ENCODE measurements around the gene CARMIL1. TPM values are rescaled to one million over a fixed set of nuclear protein-coding genes. Genes with fewer than 3 reads are reported as not detected.

Gene CARMIL1
- total and polyA plus RNA-seq, 2 of the 8 experiments (the other 6 are each of a cell fraction or from before 2014, with no cell fraction given), result 20.3 to 40.4 TPM

DNA sequence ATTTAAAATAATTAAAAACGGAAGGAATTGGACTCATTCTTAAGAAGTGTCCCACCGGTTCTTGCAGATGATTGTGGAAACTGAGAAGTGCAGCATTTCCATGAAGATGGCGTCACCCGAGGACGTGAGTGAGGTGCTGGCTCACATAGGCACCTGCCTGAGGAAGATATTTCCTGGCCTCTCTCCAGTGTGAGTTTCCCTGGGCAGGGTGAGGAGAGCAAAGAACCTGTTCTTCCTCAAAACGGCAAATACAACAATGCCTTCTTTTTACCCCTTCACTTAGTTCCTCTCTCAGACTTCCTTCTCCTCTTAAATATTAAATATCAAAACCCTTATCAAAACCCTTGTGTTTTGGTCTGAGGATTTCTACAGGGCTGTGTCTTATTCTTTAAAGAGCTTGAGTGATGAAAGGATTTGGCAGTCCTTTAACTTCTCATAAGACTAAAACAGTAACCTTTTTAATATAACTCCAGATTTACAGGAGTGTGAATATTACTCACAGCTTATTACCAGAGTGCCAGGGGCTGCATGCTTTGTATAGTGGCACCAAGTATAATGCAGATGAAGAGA is 156.3 kb downstream of the CARMIL1 start:
- H3K56ac ChIP-seq (replicated peaks; ENCODE audit: insufficient read length, low read depth, low read length), result no peak overlapping the region
- H4K20me1 ChIP-seq (replicated peaks in 1 of 2; ENCODE audit: control insufficient read depth in 1 of 2, insufficient read depth in 2 of 2, low read length in 2 of 2), result no peaks in the 10 kb centered on the region
- no peaks in the 10 kb centered on the region for H3K27me3 ChIP-seq (replicated peaks in 1 of 4; ENCODE audit: control insufficient read depth in 3 of 4, extremely low read depth in 1 of 4, insufficient read depth in 3 of 4, low read length in 3 of 4)
- H3K9ac ChIP-seq (replicated peaks in 1 of 4; ENCODE audit: extremely low read depth in 1 of 4, low read depth in 3 of 4, low read length in 3 of 4), result no peak overlapping the region
- H2BK20ac ChIP-seq (ENCODE audit: low read length), result no peak overlapping the region
- H3K4me1 ChIP-seq (replicated peaks in 1 of 4; ENCODE audit: control insufficient read depth in 3 of 4, insufficient read depth in 4 of 4, low read length in 3 of 4), result no peaks in the 10 kb centered on the region; a peak in 1 of 7 replicates
- FAIRE-seq (no peak), DNase-seq (ENCODE audit: low read depth in 1 of 2, low spot score in 2 of 2) (no peak)
- H3K4ac ChIP-seq (replicated peaks; ENCODE audit: insufficient read length, low read depth, low read length), result no peak overlapping the region
- no peaks in the 10 kb centered on the region; the same call in 1 of the 2 replicates for H3K79me1 ChIP-seq (ENCODE audit: low read depth, low read length)
- H3K27ac ChIP-seq (ENCODE audit: low read depth, low read length), result no peak overlapping the region
- H2BK15ac ChIP-seq (ENCODE audit: low read length), result no peak overlapping the region
- H4K91ac ChIP-seq (replicated peaks; ENCODE audit: insufficient read length, low read length), result no peak overlapping the region
- H3K23ac ChIP-seq (ENCODE audit: insufficient read length), result no peak overlapping the region
- no peak overlapping the region for H2AFZ ChIP-seq (ENCODE audit: low read length)
- no peaks in the 10 kb centered on the region; a peak in 1 of 8 replicates for H3K36me3 ChIP-seq (ENCODE audit: control insufficient read depth in 2 of 4, insufficient read depth in 4 of 4, low read length in 3 of 4)
- H3K9me3 ChIP-seq (ENCODE audit: insufficient read depth in 2 of 2, low read depth in 1 of 2, low read length in 1 of 2), result no peaks in the 10 kb centered on the region
- H3K4me3 ChIP-seq (ENCODE audit: extremely low read depth in 1 of 4, insufficient read depth in 2 of 4, low read depth in 3 of 4, low read length in 4 of 4), result no peak overlapping the region
- H2BK12ac ChIP-seq (ENCODE audit: low read depth, low read length), result no peak overlapping the region
- POLR2A ChIA-PET (ENCODE audit: partially characterized antibody), result interaction anchor here (0.6 kb wide), 1 partner anchor 21 kb away, joined by 3 read pairs; no protein-coding TSS in a partner anchor
- H2AK5ac ChIP-seq (ENCODE audit: low read depth, low read length), result no peak overlapping the region
- no peak overlapping the region for H4K5ac ChIP-seq (ENCODE audit: insufficient read length, low read depth, low read length)
- peaks cover 0 to 2% of the 10 kb centered on the region in 2 experiments; a peak in 2 of 4 replicates for H3K79me2 ChIP-seq (ENCODE audit: control insufficient read depth in 1 of 2, insufficient read depth in 2 of 2, low read length in 2 of 2)
- no peak overlapping the region for H2BK120ac ChIP-seq (replicated peaks; ENCODE audit: low read depth, low read length)
- no peaks in the 10 kb centered on the region for H3K23me2 ChIP-seq (ENCODE audit: low read depth, low read length)
- no peak overlapping the region for H4K8ac ChIP-seq (ENCODE audit: extremely low read depth, insufficient read depth, low read length)
- H3K4me2 ChIP-seq (ENCODE audit: insufficient read depth in 1 of 2, low read depth in 2 of 2, low read length in 2 of 2), result no peak overlapping the region
- H3K18ac ChIP-seq (ENCODE audit: extremely low read depth, low read length), result no peak overlapping the region
- no peak overlapping the region for H3K14ac ChIP-seq (ENCODE audit: insufficient read length)
- 93% methylated on average over 6 of the region's 6 CpGs; no CpG with 5 or more reads in 1 of the 2 experiments for WGBS, 2 experiments (ENCODE audit: extremely low coverage in 1 of 2, insufficient coverage in 1 of 2, insufficient read length in 1 of 2, insufficient replicate concordance in 2 of 2, low coverage in 1 of 2, low lambda C conversion rate in 2 of 2, missing lambda C conversion rate in 1 of 2)
- no peak overlapping the region for H2BK5ac ChIP-seq (ENCODE audit: low read depth, low read length)
- CTCF ChIA-PET (ENCODE audit: partially characterized antibody), result interaction anchor here (1.0 to 1.4 kb wide), 2 partner anchors 11 to 157 kb away, joined by 3 to 4 read pairs; partner anchors contain the start of gene CARMIL1
- no peak for TF ChIP-seq GABPA (IDR thresholded peaks at IDR 0.05; ENCODE audit: borderline replicate concordance, insufficient read depth, low read length)
- TF ChIP-seq GTF2F1 (IDR thresholded peaks at IDR 0.05; ENCODE audit: borderline replicate concordance, low read depth, low read length), result no peak
- TF ChIP-seq POU5F1 (IDR thresholded peaks at IDR 0.05; ENCODE audit: low read depth, low read length), result no peak
- TF ChIP-seq KDM5A (IDR thresholded peaks at IDR 0.05; ENCODE audit: low read length), result no peak
- no peak for TF ChIP-seq CTCF (IDR thresholded peaks at IDR 0.05; ENCODE audit: control extremely low read depth in 1 of 3, insufficient read depth in 1 of 3, low read depth in 1 of 3, low read length in 3 of 3)
- no peak for TF ChIP-seq JUN (IDR thresholded peaks at IDR 0.05; ENCODE audit: low read depth, low read length)
- TF ChIP-seq SIRT6 (IDR thresholded peaks at IDR 0.05; ENCODE audit: low read length), result no peak
- TF ChIP-seq TBP (IDR thresholded peaks at IDR 0.05; ENCODE audit: low read depth, low read length), result no peak
- no peak for TF ChIP-seq E2F6 (IDR thresholded peaks at IDR 0.05)
- TF ChIP-seq CBX5 (IDR thresholded peaks at IDR 0.05; ENCODE audit: low read depth, low read length), result no peak

Measured in H1 (cell line).